Gastroesophageal sphincter (tissue), 3 donors: ENCODE measurements around the gene OR1N1.

Experiments used
- CTCF ChIP-seq, 4 experiments: fragments of 200-600 bp in 2 of 4; fragments of 450-650 bp in 2 of 4; sonication (generic) in 1 of 4; IDR thresholded peaks; one replicate each; pipeline ENCODE4 v1.5.1; 2017 to 2019; ENCODE audit warnings: antibody characterized with exemption in 4 of 4, mild to moderate bottlenecking in 2 of 4, moderate library complexity in 2 of 4
- EP300 ChIP-seq: sonication (generic); formaldehyde crosslinking; IDR thresholded peaks from one replicate; pipeline ENCODE4 v1.6.1; 2017; ENCODE audit warnings: antibody characterized with exemption, mild to moderate bottlenecking
- POLR2A ChIP-seq, 2 donors: fragments of 450-650 bp; IDR thresholded peaks; one replicate each; pipeline ENCODE4 v1.6.1; 2017; ENCODE audit warnings: antibody characterized with exemption in 2 of 2, mild to moderate bottlenecking in 2 of 2, moderate library complexity in 1 of 2
- POLR2AphosphoS5 ChIP-seq: sonication (generic); formaldehyde crosslinking; IDR thresholded peaks from one replicate; pipeline ENCODE4 v1.6.1; 2017; ENCODE audit warnings: antibody characterized with exemption

GRCh38 chr9:122546196-122546595 is 19.1 kb upstream of the OR1N1 start:
- TF ChIP-seq POLR2AphosphoS5, result no peak
- TF ChIP-seq CTCF (IDR thresholded peaks at IDR 0.05), result no peak
- TF ChIP-seq POLR2A (IDR thresholded peaks at IDR 0.05), result no peak
- no peak for TF ChIP-seq EP300
